ENCODE results near the gene ARHGEF7. TPM values are rescaled to one million over a fixed set of nuclear protein-coding genes. Genes with fewer than 3 reads are reported as not detected.

The ARHGEF7 gene
- total RNA-seq, 1 donor from 2014 or later = 270 TPM

DNA sequence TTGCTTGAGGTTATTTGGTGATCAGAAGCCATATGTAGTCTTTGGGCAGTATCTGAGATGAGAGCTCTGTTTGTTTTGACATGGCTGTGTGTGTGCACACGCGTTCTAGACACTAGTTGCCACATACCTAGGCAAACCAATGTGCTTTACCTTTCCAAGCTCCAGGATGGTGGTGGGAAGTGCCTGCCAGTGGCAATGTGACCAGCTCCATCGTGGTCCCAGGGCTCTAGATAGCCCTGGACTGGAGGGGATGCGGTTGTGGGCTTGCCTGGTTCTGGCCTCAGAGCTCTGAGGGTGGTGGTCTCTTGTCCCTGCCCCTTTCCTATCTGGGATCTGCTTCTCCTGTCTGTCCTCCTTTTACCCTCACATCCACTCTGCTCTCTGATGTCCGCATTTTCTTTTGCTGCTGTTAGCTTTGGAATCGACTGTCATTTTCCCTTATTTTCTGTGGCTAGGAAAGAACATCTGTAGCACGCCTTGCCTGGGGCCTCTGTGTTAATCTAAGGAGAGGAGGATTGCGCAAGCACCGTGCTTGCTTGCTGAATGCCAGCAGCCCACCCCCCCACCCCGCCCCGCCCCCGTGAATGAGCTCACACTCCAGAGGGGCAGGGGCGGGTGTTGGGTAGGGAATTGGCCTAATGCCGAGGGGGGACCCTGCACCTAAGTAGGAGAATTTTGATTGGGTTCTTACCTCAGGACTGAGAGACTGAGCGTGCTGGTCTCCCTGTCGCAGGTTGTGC is 89.5 kb downstream of the ARHGEF7 start:
- peaks cover 20% of the 10 kb centered on the region for H3K27me3 Mint-ChIP-seq (ENCODE audit: unreplicated experiment)
- peak overlapping the region; percentile 97 for H3K4me3 Mint-ChIP-seq (ENCODE audit: unreplicated experiment)
- H3K4me1 Mint-ChIP-seq (ENCODE audit: unreplicated experiment) = peaks cover 83% of the 10 kb centered on the region

DNA sequence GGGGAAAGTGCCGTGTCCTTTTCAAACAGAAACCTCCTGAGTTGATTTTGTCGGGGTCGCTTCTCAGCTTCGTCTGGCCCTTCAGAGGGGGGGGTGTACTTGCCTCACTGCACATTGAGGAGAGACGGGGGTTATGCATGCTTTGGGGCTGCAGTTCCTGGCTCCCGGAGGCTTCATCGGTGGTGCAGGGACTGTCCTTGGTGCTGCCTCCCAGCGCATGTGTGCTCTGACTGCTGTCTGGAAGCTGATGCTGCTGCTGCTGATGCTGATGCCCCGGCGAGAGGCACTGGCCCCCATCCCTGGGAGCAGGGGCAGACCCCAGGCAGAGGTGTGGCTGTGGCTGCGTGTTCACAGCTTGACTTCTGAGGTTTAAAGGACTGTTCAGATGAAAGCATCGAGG is 91.0 kb downstream of the ARHGEF7 start:
- peaks cover 83% of the 10 kb centered on the region for H3K4me1 Mint-ChIP-seq (ENCODE audit: unreplicated experiment)
- H3K36me3 Mint-ChIP-seq (ENCODE audit: low read depth, unreplicated experiment) = peaks cover 49% of the 10 kb centered on the region
- peaks cover 17% of the 10 kb centered on the region for H3K27me3 Mint-ChIP-seq (ENCODE audit: unreplicated experiment)
- no peak for DNase-seq (ENCODE audit: low spot score)
- TF ChIP-seq CTCF (IDR thresholded peaks at IDR 0.05; ENCODE audit: unreplicated experiment) = no peak
- no peaks in the 10 kb centered on the region for H3K9me3 Mint-ChIP-seq (ENCODE audit: unreplicated experiment)
- H3K4me3 Mint-ChIP-seq (ENCODE audit: unreplicated experiment) = peak overlapping the region; percentile 85
- H3K27ac Mint-ChIP-seq (ENCODE audit: unreplicated experiment) = no peak overlapping the region

More for the DNA sequence above, 89.5 kb downstream of the ARHGEF7 start:
- H3K36me3 Mint-ChIP-seq (ENCODE audit: low read depth, unreplicated experiment) = peaks cover 36% of the 10 kb centered on the region
- no peak for TF ChIP-seq CTCF (IDR thresholded peaks at IDR 0.05; ENCODE audit: unreplicated experiment)
- peak overlapping the region; percentile 94 for H3K27ac Mint-ChIP-seq (ENCODE audit: unreplicated experiment)
- no peak for DNase-seq (ENCODE audit: low spot score)
- H3K9me3 Mint-ChIP-seq (ENCODE audit: unreplicated experiment) = no peaks in the 10 kb centered on the region

DNA sequence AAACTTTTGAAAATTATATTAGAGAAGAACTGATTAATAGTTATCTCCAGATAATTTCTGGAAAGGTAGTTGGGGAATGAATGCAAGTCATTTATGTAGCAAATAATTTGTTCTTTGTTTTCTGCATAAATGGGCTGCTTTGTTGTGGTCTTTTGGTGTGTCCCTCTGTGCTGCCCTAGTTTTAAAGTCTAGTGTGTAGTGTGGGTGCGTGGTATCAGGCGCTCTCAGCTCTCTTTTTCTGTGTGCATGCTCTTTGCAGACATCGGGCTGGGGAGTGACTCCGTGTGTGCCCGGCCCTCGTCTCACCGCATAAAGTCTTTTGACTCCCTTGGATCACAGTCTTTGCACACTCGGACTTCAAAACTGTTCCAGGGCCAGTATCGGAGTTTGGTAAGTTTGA is 94.5 kb downstream of the ARHGEF7 start:
- Mint-ChIP-seq H3K4me1 (ENCODE audit: unreplicated experiment) (peaks cover 85% of the 10 kb centered on the region), H3K36me3 (ENCODE audit: low read depth, unreplicated experiment) (peaks cover 64% of the 10 kb centered on the region), H3K9me3 (ENCODE audit: unreplicated experiment) (no peaks in the 10 kb centered on the region), H3K4me3 (ENCODE audit: unreplicated experiment) (peak overlapping the region; percentile 73), H3K27ac (ENCODE audit: unreplicated experiment) (no peak overlapping the region), H3K27me3 (ENCODE audit: unreplicated experiment) (peaks cover 9% of the 10 kb centered on the region)
- TF ChIP-seq CTCF (IDR thresholded peaks at IDR 0.05; ENCODE audit: unreplicated experiment) = no peak
- DNase-seq (ENCODE audit: low spot score) = no peak

- peaks cover 11% of the 10 kb centered on the region for H3K27me3 Mint-ChIP-seq (ENCODE audit: unreplicated experiment)
- no peak for TF ChIP-seq CTCF (IDR thresholded peaks at IDR 0.05; ENCODE audit: unreplicated experiment)
- H3K9me3 Mint-ChIP-seq (ENCODE audit: unreplicated experiment) = no peaks in the 10 kb centered on the region
- peak overlapping the region; percentile 56 for H3K4me3 Mint-ChIP-seq (ENCODE audit: unreplicated experiment)
- peak overlapping the region; percentile 70 for H3K27ac Mint-ChIP-seq (ENCODE audit: unreplicated experiment)
- peaks cover 86% of the 10 kb centered on the region for H3K4me1 Mint-ChIP-seq (ENCODE audit: unreplicated experiment)
- DNase-seq (ENCODE audit: low spot score) = no peak
- peaks cover 65% of the 10 kb centered on the region for H3K36me3 Mint-ChIP-seq (ENCODE audit: low read depth, unreplicated experiment)
Measured at GRCh38 chr13:111210091-111210490, 95.0 kb downstream of the ARHGEF7 start.

Measured in endothelial cell (in vitro differentiated cells).